A549 treated with AZD9567 at 1 μM for 4 hours (cell line): ENCODE results near the gene BMP15. TPM values are rescaled to one million over a fixed set of nuclear protein-coding genes. Genes with fewer than 3 reads are reported as not detected.

ENCODE experiments used
- total RNA-seq: library from RNA; stranded (reverse); fragments of 200-300 nt; extraction: Qiagen RNA extraction; gene quantifications from 5 replicates; pipeline ENCODE4 v1.2.3, GENCODE V29; 2022; ENCODE audit not compliant: insufficient read depth

The BMP15 gene
- total RNA-seq = not detected in 5 replicates

DNA sequence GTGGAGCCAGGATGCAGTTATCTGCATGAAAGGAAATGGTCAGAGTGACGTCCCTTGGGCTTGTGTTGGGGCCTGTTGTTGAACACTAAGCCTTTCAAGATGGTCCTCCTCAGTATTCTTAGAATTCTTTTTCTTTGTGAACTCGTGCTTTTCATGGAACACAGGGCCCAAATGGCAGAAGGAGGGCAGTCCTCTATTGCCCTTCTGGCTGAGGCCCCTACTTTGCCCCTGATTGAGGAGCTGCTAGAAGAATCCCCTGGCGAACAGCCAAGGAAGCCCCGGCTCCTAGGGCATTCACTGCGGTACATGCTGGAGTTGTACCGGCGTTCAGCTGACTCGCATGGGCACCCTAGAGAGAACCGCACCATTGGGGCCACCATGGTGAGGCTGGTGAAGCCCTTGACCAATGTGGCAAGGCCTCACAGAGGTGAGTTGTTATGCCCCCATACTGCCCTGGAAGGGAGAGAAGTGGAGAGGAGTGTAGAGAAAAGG, at the start of gene BMP15:
Gene BMP15, plus strand, starts transcription at position 51 of the 492 bp plus-strand sequence. Its CDS starts 49 bp downstream, at position 100.

Other genes starting within 250 kb of the BMP15 start
- not detected in 5 replicates for gene SHROOM4, start 96.5 kb upstream of the BMP15 start, total RNA-seq